Endothelial cell (in vitro differentiated cells): Measurements from ENCODE around the gene MAD1L1. TPM values are rescaled to one million over a fixed set of nuclear protein-coding genes. Genes with fewer than 3 reads are reported as not detected.

ENCODE experiments used
- DNase-seq: peaks from one replicate; pipeline ENCODE4 v3.0.0; 2021; ENCODE audit warnings: low spot score
- H3K27ac Mint-ChIP-seq: one replicate; pipeline ENCODE4 v1.8.0; 2021; ENCODE audit warnings: mixed read lengths, inconsistent platforms; ENCODE audit not compliant: unreplicated experiment
- H3K27me3 Mint-ChIP-seq: one replicate; pipeline ENCODE4 v1.8.0; 2021; ENCODE audit warnings: mild to moderate bottlenecking, moderate library complexity, mixed read lengths, inconsistent platforms; ENCODE audit not compliant: unreplicated experiment
- H3K36me3 Mint-ChIP-seq: one replicate; pipeline ENCODE4 v1.8.0; 2021; ENCODE audit warnings: mild to moderate bottlenecking, low read depth, mixed read lengths, inconsistent platforms; ENCODE audit not compliant: unreplicated experiment
- H3K4me1 Mint-ChIP-seq: one replicate; pipeline ENCODE4 v1.8.0; 2021; ENCODE audit warnings: mild to moderate bottlenecking, mixed read lengths, inconsistent platforms; ENCODE audit not compliant: unreplicated experiment
- H3K4me3 Mint-ChIP-seq: one replicate; pipeline ENCODE4 v1.8.0; 2021; ENCODE audit warnings: mild to moderate bottlenecking, mixed read lengths, inconsistent platforms; ENCODE audit not compliant: unreplicated experiment
- H3K9me3 Mint-ChIP-seq: one replicate; pipeline ENCODE4 v1.8.0; 2021; ENCODE audit warnings: mixed read lengths, inconsistent platforms; ENCODE audit not compliant: unreplicated experiment
- CTCF ChIP-seq: fragments of 200-600 bp; sonication (generic); IDR thresholded peaks from one replicate; pipeline ENCODE4 v1.5.0; 2021; ENCODE audit warnings: antibody characterized with exemption; ENCODE audit not compliant: unreplicated experiment
- total RNA-seq: library from RNA; stranded (reverse); fragmentation: NEBNext Ultra II Directional; extraction: Animal tissue kit (Norgen Biotek cat#: 25700); gene quantifications from one replicate; pipeline ENCODE4 v1.2.1, GENCODE V29; 2021; ENCODE audit not compliant: unreplicated experiment

MAD1L1 gene
- total RNA-seq, 1 donor from 2014 or later: 43.3 TPM

- Mint-ChIP-seq H3K27me3 (peaks cover 18% of the 10 kb centered on the region), H3K36me3 (peaks cover 6% of the 10 kb centered on the region), H3K27ac (no peak overlapping the region), H3K9me3 (no peaks in the 10 kb centered on the region), H3K4me3 (no peak overlapping the region), H3K4me1 (peaks cover 55% of the 10 kb centered on the region)
- DNase-seq: no peak
- no peak for TF ChIP-seq CTCF
These were observed 125.2 kb downstream of the MAD1L1 start for GRCh38 chr7:2107386-2108070.

GRCh38 chr7:2106924-2107323, 125.8 kb downstream of the MAD1L1 start:
- H3K36me3 Mint-ChIP-seq: peaks cover 12% of the 10 kb centered on the region
- no peak for TF ChIP-seq CTCF
- H3K4me3 Mint-ChIP-seq: no peak overlapping the region
- H3K4me1 Mint-ChIP-seq: peaks cover 49% of the 10 kb centered on the region
- no peaks in the 10 kb centered on the region for H3K9me3 Mint-ChIP-seq
- H3K27ac Mint-ChIP-seq: no peak overlapping the region
- no peak for DNase-seq
- H3K27me3 Mint-ChIP-seq: peaks cover 17% of the 10 kb centered on the region

GRCh38 chr7:2106440-2106839, 126.3 kb downstream of the MAD1L1 start:
- Mint-ChIP-seq H3K4me3 (no peak overlapping the region), H3K27me3 (peaks cover 17% of the 10 kb centered on the region), H3K4me1 (peaks cover 45% of the 10 kb centered on the region), H3K9me3 (no peaks in the 10 kb centered on the region), H3K27ac (no peak overlapping the region), H3K36me3 (peaks cover 13% of the 10 kb centered on the region)
- DNase-seq: no peak
- no peak for TF ChIP-seq CTCF

- Mint-ChIP-seq H3K27me3 (peaks cover 17% of the 10 kb centered on the region), H3K4me3 (no peak overlapping the region), H3K9me3 (no peaks in the 10 kb centered on the region), H3K27ac (peak overlapping the region; percentile 48), H3K36me3 (peaks cover 13% of the 10 kb centered on the region), H3K4me1 (peaks cover 41% of the 10 kb centered on the region)
- no peak for TF ChIP-seq CTCF
- no peak for DNase-seq
These were observed 126.8 kb downstream of the MAD1L1 start for GRCh38 chr7:2105917-2106316.

GRCh38 chr7:2105280-2105679, 127.5 kb downstream of the MAD1L1 start:
- peaks cover 17% of the 10 kb centered on the region for H3K27me3 Mint-ChIP-seq
- H3K9me3 Mint-ChIP-seq: no peaks in the 10 kb centered on the region
- peak overlapping the region; percentile 48 for H3K27ac Mint-ChIP-seq
- no peak for TF ChIP-seq CTCF
- H3K4me1 Mint-ChIP-seq: peaks cover 34% of the 10 kb centered on the region
- DNase-seq: no peak
- H3K36me3 Mint-ChIP-seq: peaks cover 13% of the 10 kb centered on the region
- H3K4me3 Mint-ChIP-seq: no peak overlapping the region
